ELR (cell line): Measurements from ENCODE around the gene GAL3ST1.
"Not testable (repeated sequence)": the region's sequence is repeated elsewhere in the genome, so short reads cannot be mapped to it uniquely, and the experiment has no call there.

Experiments used
- DNase-seq: peaks from one replicate; pipeline ENCODE4 v3.0.0-alpha.2; 2015; ENCODE audit warnings: low read depth

Gene GAL3ST1

GRCh38 chr22:30596199-30596598 is 21.7 kb upstream of the GAL3ST1 start:
- no peak for DNase-seq

GRCh38 chr22:30592360-30592713 is 17.9 kb upstream of the GAL3ST1 start:
- not testable (repeated sequence) for DNase-seq

GRCh38 chr22:30591588-30592359 is 17.3 kb upstream of the GAL3ST1 start, which contains the start of gene PES1:
Gene PES1, minus strand, starts transcription at chr22:30591910. Its CDS starts 77 bp downstream, at chr22:30591833.
- DNase-seq, result peak; percentile 100

- peak; percentile 59 for DNase-seq
Measured at GRCh38 chr22:30591191-30591587, 16.7 kb upstream of the GAL3ST1 start.

- DNase-seq, result no peak
Measured at GRCh38 chr22:30586414-30586813, 11.9 kb upstream of the GAL3ST1 start.

GRCh38 chr22:30584441-30584840 is 10.0 kb upstream of the GAL3ST1 start:
- DNase-seq, result no peak

GRCh38 chr22:30582788-30583545 is 8.5 kb upstream of the GAL3ST1 start:
- DNase-seq, result no peak

GRCh38 chr22:30582051-30582450 is 7.6 kb upstream of the GAL3ST1 start:
- DNase-seq, result no peak

GRCh38 chr22:30580896-30581295 is 6.4 kb upstream of the GAL3ST1 start:
- no peak for DNase-seq

- DNase-seq, result no peak
Measured at GRCh38 chr22:30578481-30578880, 4.0 kb upstream of the GAL3ST1 start.

GRCh38 chr22:30575859-30576258 is 1.4 kb upstream of the GAL3ST1 start:
- no peak for DNase-seq

GRCh38 chr22:30574997-30575671 is 669 bp upstream of the GAL3ST1 start:
- DNase-seq, result no peak

GRCh38 chr22:30573594-30574094 is 821 bp downstream of the GAL3ST1 start:
- no peak for DNase-seq

- DNase-seq, result no peak
Measured at GRCh38 chr22:30572840-30573593, 1.4 kb downstream of the GAL3ST1 start.

GRCh38 chr22:30572210-30572609 is 2.3 kb downstream of the GAL3ST1 start:
- DNase-seq, result no peak

- DNase-seq, result no peak
Measured at GRCh38 chr22:30569674-30570202, 4.7 kb downstream of the GAL3ST1 start.

GRCh38 chr22:30568137-30568805 is 6.2 kb downstream of the GAL3ST1 start:
- no peak for DNase-seq

- not testable (repeated sequence) for DNase-seq
Measured at GRCh38 chr22:30567277-30567676, 7.2 kb downstream of the GAL3ST1 start.

- DNase-seq, result no peak
Measured at GRCh38 chr22:30566125-30566524, 8.3 kb downstream of the GAL3ST1 start.

- peak; percentile 30 for DNase-seq
Measured at GRCh38 chr22:30565341-30565740, 9.1 kb downstream of the GAL3ST1 start.

GRCh38 chr22:30564761-30565119 is 9.7 kb downstream of the GAL3ST1 start:
- no peak for DNase-seq
